ENCODE data around the gene ANKRD10. TPM values are rescaled to one million over a fixed set of nuclear protein-coding genes. Genes with fewer than 3 reads are reported as not detected.

Gene ANKRD10
- total RNA-seq, 1 donor: 128 TPM

GRCh38 chr13:110942248-110942981 is 27.5 kb upstream of the ANKRD10 start:
- DNase-seq (ENCODE audit: insufficient read length, low spot score, missing footprints): peak; percentile 45
- Histone ChIP-seq H3K79me2 (ENCODE audit: insufficient read depth, low read length) (no peaks in the 10 kb centered on the region), H3K27me3 (ENCODE audit: insufficient read depth, low read length) (no peaks in the 10 kb centered on the region), H3K4me3 (ENCODE audit: insufficient read depth, low read length) (no peak overlapping the region), H2AFZ (ENCODE audit: low read length) (no peak overlapping the region), H4K20me1 (ENCODE audit: insufficient read depth, low read length) (no peaks in the 10 kb centered on the region), H3K36me3 (ENCODE audit: insufficient read depth, low read length) (no peaks in the 10 kb centered on the region), H3K27ac (ENCODE audit: low read depth, low read length) (no peak overlapping the region), H3K4me1 (ENCODE audit: insufficient read depth, low read length) (peaks cover 8% of the 10 kb centered on the region), H3K4me2 (ENCODE audit: insufficient read depth, low read length) (no peak overlapping the region), H3K9me3 (ENCODE audit: low read depth, low read length) (no peaks in the 10 kb centered on the region)
- TF ChIP-seq CTCF (IDR thresholded peaks at IDR 0.05; ENCODE audit: extremely low read depth, low read depth, low read length): no peak

- Histone ChIP-seq H2AFZ (ENCODE audit: low read length) (no peak overlapping the region), H3K36me3 (ENCODE audit: insufficient read depth, low read length) (no peaks in the 10 kb centered on the region), H3K27ac (ENCODE audit: low read depth, low read length) (no peak overlapping the region)
These were observed 24.0 kb upstream of the ANKRD10 start for GRCh38 chr13:110938662-110939421.

GRCh38 chr13:110937511-110938285 is 22.8 kb upstream of the ANKRD10 start:
- no peak for TF ChIP-seq CTCF (IDR thresholded peaks at IDR 0.05; ENCODE audit: extremely low read depth, low read depth, low read length)
- Histone ChIP-seq H3K27ac (ENCODE audit: low read depth, low read length) (no peak overlapping the region), H3K27me3 (ENCODE audit: insufficient read depth, low read length) (no peaks in the 10 kb centered on the region), H3K36me3 (ENCODE audit: insufficient read depth, low read length) (no peaks in the 10 kb centered on the region), H3K79me2 (ENCODE audit: insufficient read depth, low read length) (no peaks in the 10 kb centered on the region), H3K4me1 (ENCODE audit: insufficient read depth, low read length) (no peaks in the 10 kb centered on the region), H2AFZ (ENCODE audit: low read length) (no peak overlapping the region), H3K9me3 (ENCODE audit: low read depth, low read length) (peaks cover 4% of the 10 kb centered on the region), H3K4me2 (ENCODE audit: insufficient read depth, low read length) (no peak overlapping the region), H3K4me3 (ENCODE audit: insufficient read depth, low read length) (no peak overlapping the region), H4K20me1 (ENCODE audit: insufficient read depth, low read length) (no peaks in the 10 kb centered on the region)
- DNase-seq (ENCODE audit: insufficient read length, low spot score, missing footprints): peak; percentile 75

More at GRCh38 chr13:110938662-110939421, 24.0 kb upstream of the ANKRD10 start:
- Histone ChIP-seq H3K4me3 (ENCODE audit: insufficient read depth, low read length) (no peak overlapping the region), H3K4me1 (ENCODE audit: insufficient read depth, low read length) (peaks cover under 1% of the 10 kb centered on the region), H3K79me2 (ENCODE audit: insufficient read depth, low read length) (no peaks in the 10 kb centered on the region), H3K9me3 (ENCODE audit: low read depth, low read length) (peaks cover 1% of the 10 kb centered on the region), H4K20me1 (ENCODE audit: insufficient read depth, low read length) (no peaks in the 10 kb centered on the region), H3K4me2 (ENCODE audit: insufficient read depth, low read length) (no peak overlapping the region), H3K27me3 (ENCODE audit: insufficient read depth, low read length) (no peaks in the 10 kb centered on the region)
- DNase-seq (ENCODE audit: insufficient read length, low spot score, missing footprints): peak; percentile 64
- TF ChIP-seq CTCF (IDR thresholded peaks at IDR 0.05; ENCODE audit: extremely low read depth, low read depth, low read length): no peak
